ENCODE results near the gene ARL15. TPM values are rescaled to one million over a fixed set of nuclear protein-coding genes. Genes with fewer than 3 reads are reported as not detected.

ARL15 gene
- total and polyA plus RNA-seq, 2 of the 8 experiments (the other 6 are each of a cell fraction or from before 2014, with no cell fraction given): 9.9 to 21.2 TPM

- Histone ChIP-seq H3K18ac (ENCODE audit: extremely low read depth, low read length) (no peak overlapping the region), H3K4ac (replicated peaks; ENCODE audit: insufficient read length, low read depth, low read length) (no peak overlapping the region), H3K79me1 (ENCODE audit: low read depth, low read length) (no peaks in the 10 kb centered on the region), H3K4me3 (ENCODE audit: extremely low read depth in 1 of 4, insufficient read depth in 2 of 4, low read depth in 3 of 4, low read length in 4 of 4) (no peak overlapping the region), H3K23me2 (ENCODE audit: low read depth, low read length) (no peaks in the 10 kb centered on the region; the same call in 1 of the 2 replicates), H3K27me3 (replicated peaks in 1 of 4; ENCODE audit: control insufficient read depth in 3 of 4, extremely low read depth in 1 of 4, insufficient read depth in 3 of 4, low read length in 3 of 4) (no peaks in the 10 kb centered on the region), H3K4me2 (ENCODE audit: insufficient read depth in 1 of 2, low read depth in 2 of 2, low read length in 2 of 2) (no peak overlapping the region), H3K14ac (ENCODE audit: insufficient read length) (no peak overlapping the region), H3K27ac (ENCODE audit: low read depth, low read length) (no peak overlapping the region), H3K79me2 (ENCODE audit: control insufficient read depth in 1 of 2, insufficient read depth in 2 of 2, low read length in 2 of 2) (no peaks in the 10 kb centered on the region), H3K56ac (replicated peaks; ENCODE audit: insufficient read length, low read depth, low read length) (no peak overlapping the region), H2BK12ac (ENCODE audit: low read depth, low read length) (no peak overlapping the region), H2BK15ac (ENCODE audit: low read length) (no peak overlapping the region), H2BK120ac (replicated peaks; ENCODE audit: low read depth, low read length) (no peak overlapping the region), H4K8ac (ENCODE audit: extremely low read depth, insufficient read depth, low read length) (no peak overlapping the region), H4K20me1 (replicated peaks in 1 of 2; ENCODE audit: control insufficient read depth in 1 of 2, insufficient read depth in 2 of 2, low read length in 2 of 2) (no peaks in the 10 kb centered on the region), H3K4me1 (replicated peaks in 1 of 4; ENCODE audit: control insufficient read depth in 3 of 4, insufficient read depth in 4 of 4, low read length in 3 of 4) (no peaks in the 10 kb centered on the region), H3K36me3 (ENCODE audit: control insufficient read depth in 2 of 4, insufficient read depth in 4 of 4, low read length in 3 of 4) (no peaks in the 10 kb centered on the region), H3K23ac (ENCODE audit: insufficient read length) (no peak overlapping the region), H2AK5ac (ENCODE audit: low read depth, low read length) (no peak overlapping the region), H3K9me3 (ENCODE audit: insufficient read depth in 2 of 2, low read depth in 1 of 2, low read length in 1 of 2) (no peaks in the 10 kb centered on the region), H2BK5ac (ENCODE audit: low read depth, low read length) (no peak overlapping the region), H2BK20ac (ENCODE audit: low read length) (no peak overlapping the region), H2AFZ (ENCODE audit: low read length) (no peak overlapping the region), H3K9ac (replicated peaks in 1 of 4; ENCODE audit: extremely low read depth in 1 of 4, low read depth in 3 of 4, low read length in 3 of 4) (no peak overlapping the region), H4K5ac (ENCODE audit: insufficient read length, low read depth, low read length) (no peak overlapping the region), H4K91ac (replicated peaks; ENCODE audit: insufficient read length, low read length) (no peak overlapping the region)
- POLR2A ChIA-PET (ENCODE audit: partially characterized antibody): no interaction called here
- FAIRE-seq (no peak), DNase-seq (ENCODE audit: low read depth in 1 of 2, low spot score in 2 of 2) (no peak)
- TF ChIP-seq KDM4A (IDR thresholded peaks at IDR 0.05; ENCODE audit: low read depth, low read length, severe bottlenecking): no peak
- TF ChIP-seq JUN (IDR thresholded peaks at IDR 0.05; ENCODE audit: low read depth, low read length): no peak
- TF ChIP-seq RFX5 (IDR thresholded peaks at IDR 0.05; ENCODE audit: borderline replicate concordance, low read depth, low read length): no peak
- no peak for TF ChIP-seq KDM5A (IDR thresholded peaks at IDR 0.05; ENCODE audit: low read length)
- no peak for TF ChIP-seq POLR2A (IDR thresholded peaks at IDR 0.05; ENCODE audit: control extremely low read depth in 1 of 2, low read depth in 2 of 2, low read length in 2 of 2)
- CTCF ChIA-PET (ENCODE audit: partially characterized antibody): no interaction called here
These were observed 150.0 kb downstream of the ARL15 start for GRCh38 chr5:54160329-54160728.

Measured in H1 (cell line).